ENCODE results near the gene TMEM181. TPM values are rescaled to one million over a fixed set of nuclear protein-coding genes. Genes with fewer than 3 reads are reported as not detected.

TMEM181 gene
- total and polyA plus RNA-seq, 2 of the 13 experiments (the other 11 are each of a cell fraction or from before 2014, with no cell fraction given): 59.1 to 108 TPM

DNA sequence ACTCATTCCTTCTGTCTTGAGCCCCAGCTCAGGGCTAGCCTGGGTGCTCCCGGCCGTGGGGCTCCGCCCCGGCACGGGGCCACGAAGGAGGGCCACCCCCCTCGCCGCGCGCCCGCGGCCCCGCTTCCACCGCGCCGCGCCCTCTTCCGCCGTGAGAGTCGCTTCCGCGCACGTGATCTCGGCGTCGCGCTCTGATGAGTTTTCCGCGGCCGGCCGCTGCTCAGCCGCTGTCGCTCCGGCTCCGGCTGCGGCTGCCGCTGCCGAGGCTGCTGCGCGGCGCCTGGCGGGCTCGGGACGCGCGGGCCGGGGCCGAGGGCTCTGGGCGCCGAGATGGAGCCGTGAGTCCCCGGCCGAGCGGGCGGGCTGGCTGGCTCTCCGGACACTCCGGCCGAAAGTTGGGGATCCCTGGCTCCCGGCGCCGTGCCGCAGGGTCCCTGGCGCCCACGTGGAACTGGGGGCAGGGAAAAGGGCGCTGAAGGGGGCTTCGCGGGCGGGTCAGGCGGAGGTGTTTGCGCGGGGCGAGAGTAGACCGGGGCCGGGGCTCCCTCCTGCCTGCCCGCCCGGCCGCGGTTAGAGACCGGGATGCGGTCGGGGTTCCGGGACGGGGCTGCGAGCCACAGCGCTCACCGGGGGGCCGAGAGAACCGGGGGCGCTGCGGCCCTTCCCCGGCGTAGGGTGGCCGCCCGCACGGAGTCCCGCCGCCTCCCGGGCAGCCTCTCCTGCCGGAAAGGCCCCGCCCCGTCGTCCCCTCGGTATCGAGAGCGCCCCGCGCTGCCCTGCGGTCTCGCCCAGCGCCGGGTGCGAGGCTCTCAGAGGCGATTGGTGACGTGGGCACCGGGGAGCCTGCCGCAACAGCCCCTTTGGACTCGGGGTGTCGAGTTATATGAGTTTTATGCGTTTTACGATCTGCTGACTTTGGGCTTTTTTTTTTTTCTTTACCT is at the start of gene TMEM181 (continued):
- TF ChIP-seq, protein P1, sequence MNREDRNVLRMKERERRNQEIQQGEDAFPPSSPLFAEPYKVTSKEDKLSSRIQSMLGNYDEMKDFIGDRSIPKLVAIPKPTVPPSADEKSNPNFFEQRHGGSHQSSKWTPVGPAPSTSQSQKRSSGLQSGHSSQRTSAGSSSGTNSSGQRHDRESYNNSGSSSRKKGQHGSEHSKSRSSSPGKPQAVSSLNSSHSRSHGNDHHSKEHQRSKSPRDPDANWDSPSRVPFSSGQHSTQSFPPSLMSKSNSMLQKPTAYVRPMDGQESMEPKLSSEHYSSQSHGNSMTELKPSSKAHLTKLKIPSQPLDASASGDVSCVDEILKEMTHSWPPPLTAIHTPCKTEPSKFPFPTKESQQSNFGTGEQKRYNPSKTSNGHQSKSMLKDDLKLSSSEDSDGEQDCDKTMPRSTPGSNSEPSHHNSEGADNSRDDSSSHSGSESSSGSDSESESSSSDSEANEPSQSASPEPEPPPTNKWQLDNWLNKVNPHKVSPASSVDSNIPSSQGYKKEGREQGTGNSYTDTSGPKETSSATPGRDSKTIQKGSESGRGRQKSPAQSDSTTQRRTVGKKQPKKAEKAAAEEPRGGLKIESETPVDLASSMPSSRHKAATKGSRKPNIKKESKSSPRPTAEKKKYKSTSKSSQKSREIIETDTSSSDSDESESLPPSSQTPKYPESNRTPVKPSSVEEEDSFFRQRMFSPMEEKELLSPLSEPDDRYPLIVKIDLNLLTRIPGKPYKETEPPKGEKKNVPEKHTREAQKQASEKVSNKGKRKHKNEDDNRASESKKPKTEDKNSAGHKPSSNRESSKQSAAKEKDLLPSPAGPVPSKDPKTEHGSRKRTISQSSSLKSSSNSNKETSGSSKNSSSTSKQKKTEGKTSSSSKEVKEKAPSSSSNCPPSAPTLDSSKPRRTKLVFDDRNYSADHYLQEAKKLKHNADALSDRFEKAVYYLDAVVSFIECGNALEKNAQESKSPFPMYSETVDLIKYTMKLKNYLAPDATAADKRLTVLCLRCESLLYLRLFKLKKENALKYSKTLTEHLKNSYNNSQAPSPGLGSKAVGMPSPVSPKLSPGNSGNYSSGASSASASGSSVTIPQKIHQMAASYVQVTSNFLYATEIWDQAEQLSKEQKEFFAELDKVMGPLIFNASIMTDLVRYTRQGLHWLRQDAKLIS (CRISPR knock-in tag; IDR thresholded peaks at IDR 0.05): no peak
- no peak for TF ChIP-seq ZNF337 (CRISPR knock-in tag; IDR thresholded peaks at IDR 0.05; ENCODE audit: borderline replicate concordance, low read depth)
- no peak; the same call in none of the 2 replicates for TF ChIP-seq ZNF263 (CRISPR knock-in tag; IDR thresholded peaks at IDR 0.05)
- TF ChIP-seq ZNF44 (CRISPR knock-in tag; IDR thresholded peaks at IDR 0.05): 0 out of 2 replicates have a peak, but pooled peaks have one; percentile 26
- TF ChIP-seq MED1 (CRISPR knock-in tag; IDR thresholded peaks at IDR 0.05): peak; percentile 90
- no peak for TF ChIP-seq REXO4 (CRISPR knock-in tag; IDR thresholded peaks at IDR 0.05; ENCODE audit: borderline replicate concordance)
- TF ChIP-seq RXRB (CRISPR knock-in tag; IDR thresholded peaks at IDR 0.05; ENCODE audit: borderline replicate concordance): peak; percentile 49; the same call in 1 of the 2 replicates
- TF ChIP-seq ZNF564 (CRISPR knock-in tag; IDR thresholded peaks at IDR 0.05): peak; percentile 40
- peak; percentile 8; the same call in 1 of the 2 replicates for TF ChIP-seq ZNF670 (CRISPR knock-in tag; IDR thresholded peaks at IDR 0.05; ENCODE audit: borderline replicate concordance)
- TF ChIP-seq ZNF569 (CRISPR knock-in tag; IDR thresholded peaks at IDR 0.05; ENCODE audit: borderline replicate concordance): no peak
- TF ChIP-seq NR2F2 (IDR thresholded peaks at IDR 0.05; ENCODE audit: borderline replicate concordance, low read depth): no peak
- TF ChIP-seq, protein P2, sequence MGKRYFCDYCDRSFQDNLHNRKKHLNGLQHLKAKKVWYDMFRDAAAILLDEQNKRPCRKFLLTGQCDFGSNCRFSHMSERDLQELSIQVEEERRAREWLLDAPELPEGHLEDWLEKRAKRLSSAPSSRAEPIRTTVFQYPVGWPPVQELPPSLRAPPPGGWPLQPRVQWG (CRISPR knock-in tag; IDR thresholded peaks at IDR 0.05; ENCODE audit: borderline replicate concordance, low read depth): no peak
- TF ChIP-seq ZSCAN21 (CRISPR knock-in tag; IDR thresholded peaks at IDR 0.05; ENCODE audit: borderline replicate concordance): peak; percentile 86
- TF ChIP-seq ZNF282 (IDR thresholded peaks at IDR 0.05; ENCODE audit: partially characterized antibody): no peak
- no peak for TF ChIP-seq ZKSCAN8 (CRISPR knock-in tag; IDR thresholded peaks at IDR 0.05; ENCODE audit: borderline replicate concordance)
- TF ChIP-seq, protein P3, sequence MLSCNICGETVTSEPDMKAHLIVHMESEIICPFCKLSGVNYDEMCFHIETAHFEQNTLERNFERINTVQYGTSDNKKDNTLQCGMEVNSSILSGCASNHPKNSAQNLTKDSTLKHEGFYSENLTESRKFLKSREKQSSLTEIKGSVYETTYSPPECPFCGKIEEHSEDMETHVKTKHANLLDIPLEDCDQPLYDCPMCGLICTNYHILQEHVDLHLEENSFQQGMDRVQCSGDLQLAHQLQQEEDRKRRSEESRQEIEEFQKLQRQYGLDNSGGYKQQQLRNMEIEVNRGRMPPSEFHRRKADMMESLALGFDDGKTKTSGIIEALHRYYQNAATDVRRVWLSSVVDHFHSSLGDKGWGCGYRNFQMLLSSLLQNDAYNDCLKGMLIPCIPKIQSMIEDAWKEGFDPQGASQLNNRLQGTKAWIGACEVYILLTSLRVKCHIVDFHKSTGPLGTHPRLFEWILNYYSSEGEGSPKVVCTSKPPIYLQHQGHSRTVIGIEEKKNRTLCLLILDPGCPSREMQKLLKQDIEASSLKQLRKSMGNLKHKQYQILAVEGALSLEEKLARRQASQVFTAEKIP (CRISPR knock-in tag; IDR thresholded peaks at IDR 0.05; ENCODE audit: borderline replicate concordance): no peak
- peak; percentile 39; the same call in 1 of the 2 replicates for TF ChIP-seq MTF1 (CRISPR knock-in tag; IDR thresholded peaks at IDR 0.05)
- TF ChIP-seq ZNF556 (CRISPR knock-in tag; IDR thresholded peaks at IDR 0.05; ENCODE audit: borderline replicate concordance): no peak
- TF ChIP-seq SMARCE1 (IDR thresholded peaks at IDR 0.05; ENCODE audit: borderline replicate concordance): no peak
- TF ChIP-seq, protein P4, sequence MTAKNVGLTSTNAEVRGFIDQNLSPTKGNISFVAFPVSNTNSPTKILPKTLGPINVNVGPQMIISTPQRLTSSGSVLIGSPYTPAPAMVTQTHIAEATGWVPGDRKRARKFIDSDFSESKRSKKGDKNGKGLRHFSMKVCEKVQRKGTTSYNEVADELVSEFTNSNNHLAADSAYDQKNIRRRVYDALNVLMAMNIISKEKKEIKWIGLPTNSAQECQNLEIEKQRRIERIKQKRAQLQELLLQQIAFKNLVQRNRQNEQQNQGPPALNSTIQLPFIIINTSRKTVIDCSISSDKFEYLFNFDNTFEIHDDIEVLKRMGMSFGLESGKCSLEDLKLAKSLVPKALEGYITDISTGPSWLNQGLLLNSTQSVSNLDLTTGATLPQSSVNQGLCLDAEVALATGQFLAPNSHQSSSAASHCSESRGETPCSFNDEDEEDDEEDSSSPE (CRISPR knock-in tag; IDR thresholded peaks at IDR 0.05): peak; percentile 89
- no peak for TF ChIP-seq RAD51 (IDR thresholded peaks at IDR 0.05; ENCODE audit: borderline replicate concordance)
- TF ChIP-seq STAT5B (CRISPR knock-in tag; IDR thresholded peaks at IDR 0.05): no peak
- no peak for TF ChIP-seq ZNF382 (CRISPR knock-in tag; IDR thresholded peaks at IDR 0.05; ENCODE audit: borderline replicate concordance)

All from HepG2 (cell line).